Inflammatory macrophage treated with lipopolysaccharide for 1 hour (primary cell): Measurements from ENCODE around the gene SLC38A1.
A peak's percentile ranks its signal among the peaks of the same experiment; 100 is the strongest.

Experiments used
- DNase-seq, 2 donors: peaks; one replicate each; pipeline ENCODE4 v3.0.0-alpha.2; 2020 to 2022

SLC38A1 gene

GRCh38 chr12:46230306-46230705 is 38.5 kb downstream of the SLC38A1 start:
- peak in 1 of 2 donors; percentile 43 for DNase-seq

DNA sequence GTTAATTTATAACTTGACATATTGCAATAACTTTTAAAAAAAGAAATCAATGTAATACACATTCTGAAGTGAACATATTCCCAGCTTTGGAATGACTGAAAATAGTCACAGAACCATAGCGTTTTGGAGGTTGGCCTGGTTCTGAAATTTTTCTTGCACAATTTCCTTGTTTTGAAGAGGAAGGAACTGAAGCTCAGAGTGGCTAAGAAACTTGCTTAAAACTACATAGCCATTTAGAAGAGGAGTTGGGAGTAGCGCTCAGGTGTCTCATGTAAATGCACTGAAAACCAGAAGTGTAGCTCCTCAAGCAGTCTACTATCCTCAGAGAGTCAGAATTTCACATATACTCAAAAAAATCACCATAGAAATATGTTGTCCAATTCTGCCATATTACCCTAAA is 41.2 kb downstream of the SLC38A1 start:
- peak in 1 of 2 donors; percentile 61 for DNase-seq

GRCh38 chr12:46224386-46224785 is 44.5 kb downstream of the SLC38A1 start:
- no peak for DNase-seq

- no peak for DNase-seq
Observed at GRCh38 chr12:46223047-46223446, 45.8 kb downstream of the SLC38A1 start.

GRCh38 chr12:46222636-46223035 is 46.2 kb downstream of the SLC38A1 start:
- DNase-seq: peak; percentile 66 to 73

DNA sequence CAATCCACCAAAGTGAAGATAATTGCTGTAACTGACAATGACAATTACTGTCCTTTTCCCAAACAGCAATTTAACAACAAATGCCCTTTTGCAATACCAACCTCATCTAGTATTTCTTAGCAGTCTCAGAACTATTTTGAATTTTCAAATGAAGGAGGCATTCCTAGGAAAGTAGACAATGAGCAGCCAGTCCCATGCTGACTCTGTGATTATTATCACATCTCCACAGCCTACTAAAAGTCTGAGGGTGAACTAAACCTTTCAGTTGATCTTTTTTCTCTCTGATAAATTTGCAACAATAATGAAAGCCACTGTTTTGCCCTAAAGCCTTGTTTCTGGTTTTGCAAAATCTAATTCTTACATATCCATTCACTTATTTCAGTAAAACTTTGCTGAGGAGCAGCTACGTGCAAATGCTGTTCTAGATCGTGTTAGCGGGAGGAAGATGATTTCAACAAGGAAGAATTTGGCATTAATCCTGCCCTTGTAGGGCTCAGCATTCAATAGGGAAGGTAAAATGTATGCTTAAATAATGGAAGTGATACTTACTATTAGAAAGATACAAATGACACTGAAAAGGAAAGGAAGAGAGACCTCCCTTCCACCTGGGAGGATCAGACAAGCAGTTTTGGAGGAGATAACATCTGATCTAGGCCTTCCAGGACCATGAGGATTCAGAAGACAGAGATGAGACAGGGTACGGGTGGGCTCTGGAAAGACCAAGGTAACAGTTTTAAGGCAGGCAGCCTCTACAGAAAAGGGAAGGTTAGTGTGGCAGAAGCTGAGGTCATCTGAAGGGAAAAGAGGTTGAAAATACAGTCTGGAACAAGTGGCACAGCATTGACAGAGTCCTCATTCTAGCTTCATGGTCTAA is 47.4 kb downstream of the SLC38A1 start:
- DNase-seq: no peak

DNA sequence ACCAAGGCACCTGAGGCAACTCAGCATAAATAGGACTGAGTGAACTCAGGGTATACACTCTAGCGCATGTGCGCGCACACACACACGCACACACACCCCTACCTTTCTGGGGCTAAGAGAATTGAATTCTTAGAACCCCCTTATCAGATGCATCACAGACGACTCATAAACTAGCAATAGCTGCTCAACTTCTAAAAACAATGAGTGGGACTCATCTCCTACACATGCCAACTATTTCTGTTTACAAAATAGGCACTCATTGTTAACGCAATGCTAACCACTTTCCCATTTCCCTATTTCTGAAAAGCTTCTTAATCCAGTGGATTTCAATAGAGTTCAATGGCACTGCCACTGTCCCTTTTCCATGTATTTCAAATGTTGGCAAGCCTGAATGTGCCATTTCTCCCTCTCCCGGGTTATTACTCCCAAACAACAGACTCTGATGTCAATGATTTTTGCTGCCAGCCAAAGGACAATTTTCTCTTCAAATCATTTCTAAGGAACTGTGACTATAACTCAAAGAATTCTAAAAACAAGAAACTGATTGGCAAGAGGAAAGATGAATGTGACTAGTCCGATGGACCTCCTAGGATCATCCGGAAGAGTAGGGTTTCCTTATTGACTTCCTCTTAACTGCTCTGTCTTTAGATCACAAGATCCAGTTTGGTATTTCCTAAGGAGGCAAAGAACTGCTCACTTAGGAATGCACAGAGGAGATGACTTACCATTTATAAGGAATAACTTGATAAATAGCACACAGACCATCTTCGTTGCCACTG is 48.8 kb downstream of the SLC38A1 start:
- peak; percentile 75 to 81 for DNase-seq

DNA sequence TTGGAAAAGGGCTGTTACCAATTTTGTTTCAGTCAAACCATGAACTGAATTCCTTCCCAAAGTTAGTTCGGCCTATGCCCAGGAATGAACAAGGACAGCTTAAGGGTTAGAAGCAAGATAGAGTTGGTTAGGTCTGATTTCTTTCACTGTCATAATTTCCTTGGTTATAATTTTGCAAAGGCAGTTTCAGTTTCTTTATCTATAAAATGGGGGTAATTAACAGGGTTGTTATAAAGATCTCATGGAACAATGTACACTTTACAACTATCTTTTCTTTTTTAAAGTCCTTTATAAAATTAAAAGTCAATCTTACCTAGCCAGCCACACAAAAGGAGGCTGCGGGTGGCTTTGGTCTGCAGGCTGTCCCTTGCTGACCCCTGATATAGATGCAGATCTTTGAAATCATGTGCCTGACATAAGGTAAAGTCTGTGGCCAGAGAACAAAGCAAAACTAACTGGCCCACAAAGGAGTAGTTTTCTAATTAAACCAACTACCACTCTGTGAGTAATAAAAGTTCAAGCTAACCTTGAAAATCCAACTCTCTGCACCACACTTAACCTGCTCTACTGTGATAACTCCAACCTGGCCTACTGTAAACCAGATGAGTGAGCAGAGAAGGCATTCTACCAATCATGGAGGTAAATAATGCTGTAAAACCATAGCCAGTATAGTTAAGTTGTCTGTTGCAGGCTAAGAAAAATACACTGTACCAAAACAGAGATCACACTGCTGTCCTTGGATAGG is 49.5 kb downstream of the SLC38A1 start:
- DNase-seq: no peak

DNA sequence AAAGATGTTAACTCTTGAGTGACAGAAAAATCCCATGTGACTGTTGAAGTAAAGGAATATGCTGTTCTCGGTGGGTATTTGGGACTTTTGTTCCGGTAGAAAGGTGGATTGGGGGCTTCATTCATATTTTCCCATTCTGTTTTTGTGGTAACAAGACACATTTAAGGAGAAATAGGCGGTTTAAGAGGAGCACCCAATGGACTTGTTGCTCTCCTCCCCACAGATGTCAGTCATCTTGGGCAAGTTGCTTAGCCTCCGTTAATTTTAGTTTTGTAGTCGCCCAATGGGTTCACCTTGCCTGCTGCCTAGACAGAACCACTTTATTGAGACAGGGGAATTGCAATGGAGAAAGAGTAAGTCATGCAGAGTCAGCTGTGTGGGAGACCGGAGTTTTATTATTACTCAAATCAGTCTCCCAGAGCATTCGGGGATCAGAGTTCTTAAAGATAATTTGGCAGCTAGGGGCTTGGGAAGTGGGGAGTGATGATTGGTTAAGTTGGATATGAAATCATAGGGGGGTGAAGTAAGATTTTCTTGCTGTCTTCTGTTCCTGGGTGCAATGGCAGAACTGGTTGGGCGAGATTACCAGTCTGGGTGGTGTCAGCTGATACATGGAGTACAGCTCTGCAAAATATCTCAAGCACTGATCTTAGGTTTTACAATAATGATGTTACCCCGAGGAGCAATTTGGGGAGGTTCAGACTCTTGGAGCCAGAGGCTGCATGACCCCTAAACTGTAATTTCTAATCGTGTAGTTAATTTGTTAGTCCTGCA is 50.3 kb downstream of the SLC38A1 start:
- DNase-seq: peak; percentile 29 to 62

GRCh38 chr12:46217541-46218321 is 51.1 kb downstream of the SLC38A1 start:
- DNase-seq: peak; percentile 67 to 90

DNA sequence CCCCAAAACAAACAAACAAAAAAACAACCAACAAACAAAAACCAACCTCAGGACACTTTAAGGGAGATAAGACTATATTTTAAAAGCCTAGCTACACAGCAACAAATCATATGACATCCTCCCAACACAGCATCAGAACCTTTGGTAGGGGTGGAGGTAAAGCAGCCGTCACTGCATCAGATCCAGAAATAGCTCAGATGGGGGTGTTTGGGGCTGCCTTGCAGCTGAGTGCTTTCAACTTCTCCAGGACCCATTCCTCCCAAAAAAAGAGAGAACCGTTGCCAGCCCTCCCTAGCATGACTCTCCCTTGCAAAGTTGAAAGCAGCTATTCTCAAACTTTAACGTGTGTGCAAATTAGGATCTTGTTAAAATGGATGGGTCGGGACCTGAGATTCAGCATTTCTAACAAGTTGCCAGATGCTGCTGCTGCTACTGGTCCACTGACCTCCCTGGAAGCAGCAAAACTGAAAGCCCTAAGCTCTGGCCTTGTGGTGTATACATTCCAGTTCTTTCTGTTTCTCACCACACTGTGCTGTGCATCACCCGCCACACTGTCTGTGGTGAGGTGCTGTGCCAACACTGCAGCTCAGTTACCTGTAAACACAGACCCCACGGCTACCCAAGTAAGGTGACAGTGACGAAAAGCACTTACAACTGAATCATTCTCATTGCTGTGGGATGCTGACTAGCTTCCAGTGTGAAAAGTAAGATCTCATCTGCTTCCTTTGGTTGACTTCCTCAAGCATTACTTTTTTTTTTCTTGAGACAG is 54.0 kb downstream of the SLC38A1 start:
- DNase-seq: peak; percentile 44 to 62

DNA sequence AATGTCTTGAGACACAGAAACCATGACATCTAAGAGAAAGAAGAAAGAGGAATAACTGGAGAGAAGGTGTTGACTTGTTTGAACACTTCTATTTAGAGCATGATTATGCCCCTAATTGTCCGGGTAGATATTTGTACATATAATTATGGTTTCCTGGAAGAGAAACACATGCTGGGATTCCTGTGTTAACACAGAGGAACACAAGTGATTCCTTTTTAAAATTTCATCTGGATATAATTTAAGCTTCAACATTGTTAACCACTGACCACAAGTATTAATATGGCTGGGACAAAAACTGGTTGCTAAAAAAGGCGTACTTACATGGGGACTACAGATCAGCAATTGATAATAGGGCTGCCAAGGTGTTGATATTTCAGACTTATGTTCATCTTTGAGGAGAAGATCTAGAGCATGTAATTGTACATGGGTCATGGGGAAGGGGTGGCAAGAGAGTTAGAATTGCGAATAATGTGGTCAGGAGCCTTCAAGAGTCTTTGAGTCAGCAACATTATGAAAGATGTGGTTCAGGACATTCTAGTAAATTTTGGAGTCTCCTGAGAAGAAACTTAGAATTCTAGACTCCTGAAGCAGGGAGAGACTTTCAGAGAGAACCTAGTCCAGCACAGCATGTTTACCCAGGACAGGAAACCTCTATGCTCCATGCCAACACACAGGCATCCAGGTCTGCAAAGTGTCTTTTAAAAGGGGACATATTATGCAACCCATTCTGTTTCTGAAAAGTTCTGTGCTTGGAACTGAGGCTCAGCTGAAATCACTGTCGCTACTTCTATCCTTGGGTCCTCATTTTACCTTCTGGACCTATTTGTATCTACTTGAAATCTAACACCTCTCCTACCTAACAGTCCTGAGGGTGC is 56.5 kb downstream of the SLC38A1 start:
- no peak for DNase-seq

GRCh38 chr12:46210873-46211439 is 57.9 kb downstream of the SLC38A1 start:
- DNase-seq: no peak

GRCh38 chr12:46209914-46210872 is 58.6 kb downstream of the SLC38A1 start:
- DNase-seq: no peak

GRCh38 chr12:46209170-46209569 is 59.7 kb downstream of the SLC38A1 start:
- DNase-seq: no peak

GRCh38 chr12:46208370-46208769 is 60.5 kb downstream of the SLC38A1 start:
- no peak for DNase-seq

DNA sequence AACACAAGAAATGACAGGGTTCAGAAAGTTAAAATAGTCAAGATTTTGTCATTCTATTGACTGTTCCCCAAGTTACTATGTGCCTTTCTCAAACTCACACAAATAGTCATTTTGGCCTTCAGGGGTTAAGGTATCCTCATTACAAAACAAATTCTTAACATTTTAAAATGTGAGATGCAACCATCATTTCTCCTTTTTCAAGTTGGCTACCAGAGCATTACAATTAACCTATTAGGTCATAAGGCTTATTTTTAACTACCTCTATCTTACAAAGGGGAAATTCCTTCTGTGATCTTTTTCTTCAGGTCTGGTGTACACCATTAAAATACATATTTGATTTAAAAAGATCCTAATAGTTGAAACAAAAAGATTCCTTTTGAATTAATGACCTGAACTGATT is 61.2 kb downstream of the SLC38A1 start:
- DNase-seq: no peak

GRCh38 chr12:46206471-46206870 is 62.4 kb downstream of the SLC38A1 start:
- DNase-seq: no peak
